B cell (primary cell): ENCODE data around the gene COBLL1. TPM values are rescaled to one million over a fixed set of nuclear protein-coding genes. Genes with fewer than 3 reads are reported as not detected.

Experiments used
- ATAC-seq: fragments of 200-7000 bp; cut with Tn5 transposase; one replicate; pipeline ENCODE4 v1.10.0; 2021; ENCODE audit warnings: low read depth, mild to moderate bottlenecking, moderate number of reproducible peaks, moderate library complexity
- CTCF ChIA-PET: fragments of 350-600 bp; sonication (Branson Sonifier 250); formaldehyde crosslinking; loops from one replicate; lab custom pipeline; 2021; ENCODE audit warnings: antibody characterized with exemption, inconsistent platforms; lab: Charles Lee
- POLR2A ChIA-PET: fragments of 350-600 bp; sonication (Branson Sonifier 250); formaldehyde crosslinking; loops from one replicate; lab custom pipeline; 2021; ENCODE audit warnings: antibody characterized with exemption; lab: Charles Lee
- DNase-seq: peaks from one replicate; pipeline ENCODE4 v3.0.0; 2013
- H2AFZ ChIP-seq: 2 replicates; pipeline ENCODE4 v1.6.1; 2012; ENCODE audit warnings: mild to moderate bottlenecking, low read depth, low read length; ENCODE audit not compliant: insufficient read depth, poor library complexity, severe bottlenecking
- H3K27ac ChIP-seq, 2 donors: 1 replicate in 1 of 2; 2 replicates in 1 of 2; pipeline ENCODE4 v1.5.1; 2012 to 2013; ENCODE audit warnings: low read length in 2 of 2, mild to moderate bottlenecking in 2 of 2, moderate library complexity in 1 of 2
- H3K27me3 ChIP-seq, 4 experiments: fragments of 200-600 bp in 1 of 4; sonication (generic) in 1 of 4; replicated peaks in 1 of 4; 1 replicate in 2 of 4; 2 replicates in 2 of 4; pipeline versions ENCODE4 v1.6.1 to v1.7.0; 2013 to 2016; ENCODE audit warnings: low read length in 3 of 4, mild to moderate bottlenecking in 2 of 4, mixed read lengths in 1 of 4, moderate library complexity in 1 of 4; ENCODE audit not compliant: insufficient read depth in 4 of 4, control insufficient read depth in 3 of 4; ENCODE audit errors: control extremely low read depth in 1 of 4
- H3K36me3 ChIP-seq, 2 experiments: replicated peaks in 1 of 2; 1 replicate in 1 of 2; 2 replicates in 1 of 2; pipeline versions ENCODE4 v1.6.1 to v1.7.1; 2013; ENCODE audit warnings: low read length in 1 of 2; ENCODE audit not compliant: insufficient read depth in 2 of 2, control insufficient read depth in 1 of 2; ENCODE audit errors: control extremely low read depth in 1 of 2, extremely low read depth in 1 of 2
- H3K4me1 ChIP-seq, 2 donors: fragments of 200-600 bp in 1 of 2; sonication (generic) in 1 of 2; 1 replicate in 1 of 2; 2 replicates in 1 of 2; pipeline versions ENCODE4 v1.5.1 to v1.6.1; 2013 to 2017; ENCODE audit warnings: low read length in 2 of 2; ENCODE audit not compliant: control insufficient read depth in 2 of 2, insufficient read depth in 2 of 2
- H3K4me2 ChIP-seq: replicated peaks from 2 replicates; pipeline ENCODE3; 2012; ENCODE audit warnings: mild to moderate bottlenecking, low read depth, low read length; ENCODE audit not compliant: poor library complexity, severe bottlenecking
- H3K4me3 ChIP-seq, 5 experiments: fragments of 200-600 bp in 1 of 5; sonication (generic) in 1 of 5; 1 replicate in 3 of 5; 2 replicates in 2 of 5; pipeline versions ENCODE4 v1.5.1 to v1.7.0; 2011 to 2016; ENCODE audit warnings: low read length in 4 of 5, mild to moderate bottlenecking in 4 of 5, low read depth in 2 of 5, control low read depth in 1 of 5, moderate library complexity in 1 of 5; ENCODE audit not compliant: insufficient read depth in 1 of 5; ENCODE audit errors: control extremely low read depth in 1 of 5, extremely low read depth in 1 of 5
- H3K79me2 ChIP-seq: fragments of 200-600 bp; sonication (generic); one replicate; pipeline ENCODE4 v1.6.0; 2016; ENCODE audit warnings: low read length; ENCODE audit not compliant: control insufficient read depth, insufficient read depth
- H3K9ac ChIP-seq: fragments of 200-600 bp; sonication (generic); 2 replicates; pipeline ENCODE4 v1.6.1; 2017; ENCODE audit warnings: mild to moderate bottlenecking, low read length, moderate library complexity
- H3K9me3 ChIP-seq, 3 donors: one replicate each; pipeline versions ENCODE4 v1.6.1 to v1.7.1; 2013; ENCODE audit warnings: low read length in 2 of 3; ENCODE audit not compliant: control insufficient read depth in 2 of 3, insufficient read depth in 1 of 3; ENCODE audit errors: control extremely low read depth in 1 of 3
- H4K20me1 ChIP-seq: 2 replicates; pipeline ENCODE4 v1.6.0; 2012; ENCODE audit warnings: mild to moderate bottlenecking, low read length; ENCODE audit not compliant: insufficient read depth, control insufficient read depth, poor library complexity, severe bottlenecking
- H3K27ac Mint-ChIP-seq: one replicate; pipeline ENCODE4 v1.8.0; 2021; ENCODE audit warnings: mixed read lengths
- H3K27me3 Mint-ChIP-seq: one replicate; pipeline ENCODE4 v1.8.0; 2021; ENCODE audit warnings: mixed read lengths
- H3K4me1 Mint-ChIP-seq: one replicate; pipeline ENCODE4 v1.8.0; 2021; ENCODE audit warnings: mixed read lengths
- H3K4me3 Mint-ChIP-seq: one replicate; pipeline ENCODE4 v1.8.0; 2021; ENCODE audit warnings: mixed read lengths
- H3K9me3 Mint-ChIP-seq: one replicate; pipeline ENCODE4 v1.8.0; 2022; ENCODE audit warnings: mixed read lengths; ENCODE audit not compliant: insufficient read depth
- EZH2 ChIP-seq: IDR thresholded peaks from 2 replicates; pipeline ENCODE4 v1.6.1; 2012; ENCODE audit warnings: borderline replicate concordance, low read depth, mild to moderate bottlenecking, moderate library complexity, low read length; ENCODE audit not compliant: insufficient read depth, poor library complexity, severe bottlenecking
- WGBS: methylation state at CpG from one replicate; pipeline ENCODE4 v1.1.5; 2013; ENCODE audit warnings: missing lambda C conversion rate; ENCODE audit not compliant: insufficient coverage; 5-methylcytosine and 5-hydroxymethylcytosine counted together
- intact Hi-C: fragments of 100-400 bp; cut with micrococcal nuclease; formaldehyde crosslinking; loops from one replicate; pipeline ENCODE4 v1.10.0; 2022
- polyA plus RNA-seq: library from polyadenylated mRNA; depleted of rRNA; stranded (reverse); fragments of >200 nt; gene quantifications from 2 replicates; pipeline ENCODE4 v1.2.3, GENCODE V29; 2012
- total RNA-seq, 2 donors: library from RNA; stranded (reverse); fragments of 120-200 nt in 1 of 2; gene quantifications; 1 replicate in 1 of 2; 2 replicates in 1 of 2; pipeline versions ENCODE4 v1.2.3 to v1.2.4, GENCODE V29; 2013 to 2022
- TF ChIP-seq, protein P1 (sequence below): fragments of 200-600 bp; IDR thresholded peaks from one replicate; pipeline ENCODE4 v1.8.0; 2022; ENCODE audit warnings: antibody characterized with exemption, mild to moderate bottlenecking

Gene COBLL1
- total and polyA plus RNA-seq, 2 donors (not counting 1 experiment from before 2014, with no cell fraction given): 45.1 to 234 TPM

GRCh38 chr2:164890544-164890943, 48.9 kb upstream of the COBLL1 start:
- Histone ChIP-seq H3K9me3 (no peaks in the 10 kb centered on the region), H3K36me3 (no peaks in the 10 kb centered on the region), H3K4me1 (no peaks in the 10 kb centered on the region), H3K27ac (no peak overlapping the region), H3K9ac (no peak overlapping the region), H4K20me1 (no peaks in the 10 kb centered on the region), H2AFZ (no peak overlapping the region), H3K79me2 (no peaks in the 10 kb centered on the region), H3K4me3 (no peak overlapping the region), H3K27me3 (no peaks in the 10 kb centered on the region), H3K4me2 (no peak overlapping the region)
- Mint-ChIP-seq H3K27ac (no peak overlapping the region), H3K4me3 (no peak overlapping the region), H3K9me3 (no peaks in the 10 kb centered on the region), H3K4me1 (peaks cover 3% of the 10 kb centered on the region), H3K27me3 (no peaks in the 10 kb centered on the region)
- DNase-seq: no peak
- TF ChIP-seq, protein P1, sequence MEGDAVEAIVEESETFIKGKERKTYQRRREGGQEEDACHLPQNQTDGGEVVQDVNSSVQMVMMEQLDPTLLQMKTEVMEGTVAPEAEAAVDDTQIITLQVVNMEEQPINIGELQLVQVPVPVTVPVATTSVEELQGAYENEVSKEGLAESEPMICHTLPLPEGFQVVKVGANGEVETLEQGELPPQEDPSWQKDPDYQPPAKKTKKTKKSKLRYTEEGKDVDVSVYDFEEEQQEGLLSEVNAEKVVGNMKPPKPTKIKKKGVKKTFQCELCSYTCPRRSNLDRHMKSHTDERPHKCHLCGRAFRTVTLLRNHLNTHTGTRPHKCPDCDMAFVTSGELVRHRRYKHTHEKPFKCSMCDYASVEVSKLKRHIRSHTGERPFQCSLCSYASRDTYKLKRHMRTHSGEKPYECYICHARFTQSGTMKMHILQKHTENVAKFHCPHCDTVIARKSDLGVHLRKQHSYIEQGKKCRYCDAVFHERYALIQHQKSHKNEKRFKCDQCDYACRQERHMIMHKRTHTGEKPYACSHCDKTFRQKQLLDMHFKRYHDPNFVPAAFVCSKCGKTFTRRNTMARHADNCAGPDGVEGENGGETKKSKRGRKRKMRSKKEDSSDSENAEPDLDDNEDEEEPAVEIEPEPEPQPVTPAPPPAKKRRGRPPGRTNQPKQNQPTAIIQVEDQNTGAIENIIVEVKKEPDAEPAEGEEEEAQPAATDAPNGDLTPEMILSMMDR: no peak
- no peak for TF ChIP-seq EZH2
- whole genome bisulfite sequencing: 16% methylated on average over 4 of the region's 4 CpGs
- ATAC-seq: no peak
- intact Hi-C loops: no loop called here
- ChIA-PET POLR2A (interaction anchor here (0.6 kb wide), 1 partner anchor 189 kb away, joined by 3 read pairs; no protein-coding TSS in a partner anchor), CTCF (interaction anchor here (1.1 to 3.7 kb wide), 3 partner anchors 20 to 48 kb away, joined by 3 to 10 read pairs (median 5); partner anchors contain the start of gene COBLL1)

GRCh38 chr2:164888592-164888991, 47.0 kb upstream of the COBLL1 start:
- no peaks in the 10 kb centered on the region for H3K27me3 Mint-ChIP-seq
- no peak overlapping the region for H3K27ac ChIP-seq

More at GRCh38 chr2:164888592-164888991, 47.0 kb upstream of the COBLL1 start:
- POLR2A ChIA-PET: no interaction called here
- H3K4me1 Mint-ChIP-seq: peaks cover 3% of the 10 kb centered on the region
- no peak for ATAC-seq
- H3K36me3 ChIP-seq: no peaks in the 10 kb centered on the region
- TF ChIP-seq, protein P1: no peak
- no peaks in the 10 kb centered on the region for H3K4me1 ChIP-seq
- no peaks in the 10 kb centered on the region for H3K27me3 ChIP-seq
- CTCF ChIA-PET: interaction anchor here (0.7 to 1.8 kb wide), 2 partner anchors 47 to 104 kb away, joined by 3 to 4 read pairs; partner anchors contain the start of gene COBLL1
- no peak overlapping the region for H3K4me3 ChIP-seq
- H3K4me2 ChIP-seq: no peak overlapping the region
- no peaks in the 10 kb centered on the region for H3K79me2 ChIP-seq
- intact Hi-C loops: no loop called here
- no peak overlapping the region for H3K9ac ChIP-seq
- H3K27ac Mint-ChIP-seq: no peak overlapping the region
- H4K20me1 ChIP-seq: no peaks in the 10 kb centered on the region
- H3K9me3 Mint-ChIP-seq: no peaks in the 10 kb centered on the region
- no peaks in the 10 kb centered on the region for H3K9me3 ChIP-seq
- H2AFZ ChIP-seq: no peak overlapping the region
- no peak overlapping the region for H3K4me3 Mint-ChIP-seq
- DNase-seq: no peak
- 60% methylated on average over 1 of the region's 3 CpGs for WGBS
